MG63 (cell line): Measurements from ENCODE around the gene HS3ST3A1. TPM values are rescaled to one million over a fixed set of nuclear protein-coding genes. Genes with fewer than 3 reads are reported as not detected.
"Not testable (repeated sequence)": the region's sequence is repeated elsewhere in the genome, so short reads cannot be mapped to it uniquely, and the experiment has no call there.

Experiments
- DNase-seq: peaks from one replicate; pipeline ENCODE4 v3.0.0-alpha.2; 2020
- H3K27me3 ChIP-seq: fragments of 250-450 bp; sonication (Bioruptor Pico); 2 replicates; pipeline ENCODE4 v1.5.1; 2020; ENCODE audit warnings: mild to moderate bottlenecking, moderate library complexity
- H3K36me3 ChIP-seq: fragments of 250-450 bp; sonication (Bioruptor Pico); 2 replicates; pipeline ENCODE4 v1.5.1; 2020; ENCODE audit warnings: mild to moderate bottlenecking, moderate library complexity
- H3K4me3 ChIP-seq: fragments of 250-450 bp; sonication (Bioruptor Pico); 2 replicates; pipeline ENCODE4 v1.5.1; 2020; ENCODE audit warnings: mild to moderate bottlenecking, moderate library complexity
- H3K9me3 ChIP-seq: fragments of 250-450 bp; sonication (Bioruptor Pico); 2 replicates; pipeline ENCODE4 v1.5.1; 2020; ENCODE audit warnings: mild to moderate bottlenecking, moderate library complexity
- total RNA-seq: library from RNA; depleted of rRNA; stranded (reverse); fragments of >200 nt; shearing (Covaris generic); gene quantifications from 2 replicates; pipeline ENCODE4 v1.2.3, GENCODE V29; 2014; ENCODE audit warnings: low replicate concordance

The HS3ST3A1 gene
- total RNA-seq, 1 experiment from 2014 or later: 3.0 TPM

- Histone ChIP-seq H3K4me3 (no peak overlapping the region), H3K9me3 (no peaks in the 10 kb centered on the region), H3K36me3 (no peaks in the 10 kb centered on the region), H3K27me3 (no peaks in the 10 kb centered on the region)
- DNase-seq: no peak
These were observed 64.5 kb downstream of the HS3ST3A1 start for GRCh38 chr17:13537167-13537731.

DNA sequence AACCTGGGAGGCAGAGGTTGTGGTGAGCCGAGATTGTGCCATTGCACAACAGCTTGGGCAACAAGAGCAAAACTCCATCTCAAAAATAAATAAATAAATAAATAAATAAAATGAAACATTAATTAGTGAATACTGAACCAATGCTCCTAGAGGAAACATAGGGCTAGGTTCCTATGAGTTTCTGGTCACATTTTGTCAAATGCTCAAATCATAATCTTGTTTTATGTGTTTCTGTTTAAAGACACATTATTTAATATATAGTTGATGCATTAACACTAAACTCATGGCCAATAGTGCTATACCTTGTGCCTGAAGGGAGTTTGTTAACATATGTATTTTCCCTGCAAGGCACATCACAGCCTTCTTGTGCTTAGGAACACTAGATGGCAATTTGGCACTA is 66.8 kb downstream of the HS3ST3A1 start:
- Histone ChIP-seq H3K9me3 (no peaks in the 10 kb centered on the region), H3K4me3 (no peak overlapping the region), H3K36me3 (no peaks in the 10 kb centered on the region), H3K27me3 (no peaks in the 10 kb centered on the region)
- no peak for DNase-seq

DNA sequence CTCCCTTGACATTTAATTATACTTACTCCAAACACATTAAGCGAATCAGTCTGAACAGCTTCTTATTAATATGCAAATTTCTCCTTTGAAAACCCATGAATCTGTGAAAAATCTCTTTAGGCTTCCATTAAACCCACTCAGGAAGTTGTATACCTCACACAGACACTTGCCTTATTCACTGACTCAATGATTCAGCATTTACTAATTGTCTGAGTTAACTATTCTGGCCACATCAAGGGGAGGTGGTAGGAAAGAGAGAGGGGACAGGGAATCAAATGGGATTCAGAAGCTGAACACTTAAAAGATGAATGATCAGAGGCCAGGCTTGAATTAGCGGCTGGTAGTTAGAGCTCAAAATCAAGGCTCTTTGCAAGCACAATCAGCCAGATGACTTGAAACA is 70.0 kb downstream of the HS3ST3A1 start:
- DNase-seq: no peak
- no peaks in the 10 kb centered on the region for H3K9me3 ChIP-seq
- H3K36me3 ChIP-seq: no peaks in the 10 kb centered on the region
- H3K4me3 ChIP-seq: no peak overlapping the region
- no peaks in the 10 kb centered on the region for H3K27me3 ChIP-seq

GRCh38 chr17:13525876-13526275 is 75.9 kb downstream of the HS3ST3A1 start:
- no peak overlapping the region for H3K4me3 ChIP-seq
- no peak for DNase-seq
- H3K27me3 ChIP-seq: no peaks in the 10 kb centered on the region
- no peaks in the 10 kb centered on the region for H3K9me3 ChIP-seq
- H3K36me3 ChIP-seq: no peaks in the 10 kb centered on the region

DNA sequence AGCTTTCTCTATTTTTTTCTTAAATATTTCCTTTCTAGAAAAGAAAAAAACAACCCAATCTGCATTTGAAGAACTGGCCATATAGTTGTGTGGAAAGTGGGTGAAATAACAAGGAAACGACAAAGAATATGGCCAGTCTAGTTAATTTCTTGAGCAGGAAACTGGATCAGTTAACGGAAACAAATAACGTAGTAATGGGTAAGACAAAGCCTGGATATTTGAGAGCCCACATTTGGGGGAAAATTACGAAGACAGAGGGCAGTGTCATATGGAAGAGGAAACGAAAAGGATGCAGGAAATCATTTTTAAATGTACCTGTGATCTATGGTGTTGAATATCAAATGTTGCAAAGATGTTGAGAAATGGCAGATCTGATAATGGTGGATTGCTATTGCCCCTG is 78.6 kb downstream of the HS3ST3A1 start:
- H3K36me3 ChIP-seq: no peaks in the 10 kb centered on the region
- DNase-seq: no peak
- no peaks in the 10 kb centered on the region for H3K9me3 ChIP-seq
- H3K4me3 ChIP-seq: no peak overlapping the region
- H3K27me3 ChIP-seq: no peaks in the 10 kb centered on the region

DNA sequence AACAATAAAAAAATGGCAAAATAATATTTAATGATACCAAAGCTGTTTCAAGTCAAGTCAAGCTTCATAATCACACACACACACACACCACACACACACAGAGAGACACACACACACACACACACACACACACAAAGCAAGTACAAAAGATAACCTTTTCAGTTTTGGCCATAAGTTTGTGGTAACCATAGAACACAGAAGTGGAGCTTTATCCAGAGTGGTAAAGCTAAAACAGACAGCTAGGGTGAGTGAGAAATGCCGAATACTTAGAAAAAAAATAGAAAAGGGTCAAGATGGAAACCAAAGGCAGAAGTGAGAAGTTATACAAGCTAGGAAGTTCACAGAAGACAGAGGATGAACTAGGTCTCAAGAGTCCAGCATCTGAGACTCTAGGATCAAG is 79.0 kb downstream of the HS3ST3A1 start:
- no peaks in the 10 kb centered on the region for H3K36me3 ChIP-seq

DNA sequence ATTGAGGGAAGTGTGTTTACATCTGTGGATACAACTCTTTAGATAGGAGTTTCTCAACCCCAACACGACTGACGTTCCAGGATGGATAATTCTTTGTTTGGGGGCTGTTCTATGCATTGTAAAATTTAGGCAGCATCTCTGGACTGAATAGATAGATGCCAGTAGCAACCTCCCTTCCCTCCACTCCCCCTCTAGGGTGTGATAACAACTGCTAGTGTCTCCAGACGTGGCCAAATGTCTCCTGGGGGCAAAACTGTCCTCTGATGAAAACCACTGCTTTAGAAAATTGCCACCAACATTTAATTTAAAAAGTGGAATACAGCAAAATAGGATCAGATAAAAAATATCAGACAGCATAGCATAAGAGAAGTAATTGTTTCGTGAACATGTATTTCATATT is 79.9 kb downstream of the HS3ST3A1 start:
- Histone ChIP-seq H3K36me3 (no peaks in the 10 kb centered on the region), H3K4me3 (no peak overlapping the region), H3K27me3 (no peaks in the 10 kb centered on the region), H3K9me3 (no peaks in the 10 kb centered on the region)
- DNase-seq: no peak

More for the DNA sequence above, 79.0 kb downstream of the HS3ST3A1 start:
- no peaks in the 10 kb centered on the region for H3K9me3 ChIP-seq
- no peak for DNase-seq
- H3K27me3 ChIP-seq: no peaks in the 10 kb centered on the region
- H3K4me3 ChIP-seq: no peak overlapping the region

DNA sequence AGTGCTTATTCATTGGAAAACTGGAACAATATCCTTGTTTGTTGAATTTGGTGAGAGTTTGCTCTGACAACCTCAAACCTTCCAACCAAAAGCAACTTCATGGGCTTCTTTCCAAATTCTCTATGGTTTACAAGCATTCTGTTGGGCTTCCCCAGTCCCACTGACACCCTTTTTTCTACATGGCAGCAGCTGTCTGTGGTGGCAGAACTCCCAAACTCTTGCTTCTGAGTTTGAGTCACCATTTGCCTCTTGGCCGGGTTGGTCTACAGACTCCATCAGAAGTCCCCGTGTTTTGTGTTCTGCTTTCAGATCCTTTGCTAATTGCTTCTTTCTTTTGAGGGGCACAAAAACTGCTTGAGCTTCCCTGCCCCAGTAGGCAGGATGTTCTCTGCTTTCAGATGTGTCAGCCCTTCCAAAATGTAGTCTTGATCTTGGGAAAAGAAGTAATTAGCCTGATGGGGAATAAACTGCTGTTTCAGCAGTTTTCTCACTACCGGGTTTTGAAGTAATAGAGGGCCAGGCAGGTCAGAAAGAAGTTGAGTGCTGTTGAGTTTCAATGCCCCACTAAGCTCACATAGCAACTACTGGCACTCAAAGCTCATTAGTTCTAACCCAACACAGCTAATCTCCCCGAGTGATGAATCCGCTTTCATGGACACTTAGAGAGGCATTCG is 80.7 kb downstream of the HS3ST3A1 start:
- peak; percentile 72 for DNase-seq
- Histone ChIP-seq H3K27me3 (no peaks in the 10 kb centered on the region), H3K36me3 (no peaks in the 10 kb centered on the region), H3K4me3 (no peak overlapping the region), H3K9me3 (no peaks in the 10 kb centered on the region)

DNA sequence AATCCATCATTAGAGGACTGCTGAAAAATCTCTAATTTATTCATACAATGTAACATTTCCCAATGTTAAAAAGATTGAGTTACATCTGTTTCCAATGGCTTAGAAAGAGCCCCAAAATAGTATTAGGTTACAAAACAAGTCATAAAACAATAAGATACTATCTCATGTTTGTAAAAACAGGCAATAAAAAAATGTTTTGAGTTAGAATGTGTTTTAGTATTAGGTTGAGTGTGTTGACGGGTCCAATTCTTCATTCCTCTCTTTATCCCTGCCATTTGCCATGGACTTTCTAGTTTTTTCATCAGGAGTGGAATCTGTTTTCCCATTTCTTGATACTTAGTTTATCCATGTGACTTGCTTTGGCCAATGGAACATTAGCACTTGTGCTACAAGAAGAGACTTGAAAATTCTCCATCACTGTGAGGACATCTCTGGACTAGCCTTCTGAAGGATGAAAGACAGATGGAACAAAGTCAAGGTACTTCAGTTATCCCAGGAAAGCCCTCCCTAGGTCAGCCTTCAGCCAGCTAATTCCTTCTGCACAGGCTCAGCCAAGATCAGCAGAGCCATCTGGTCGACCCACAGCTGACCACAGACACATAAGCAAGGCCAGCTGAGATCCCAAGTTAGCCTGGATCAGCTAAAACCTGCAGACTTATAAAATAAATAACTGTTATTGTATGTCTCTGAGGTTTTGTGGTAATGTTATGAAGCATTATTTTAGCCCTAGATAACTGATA is 83.3 kb downstream of the HS3ST3A1 start:
- H3K9me3 ChIP-seq: no peaks in the 10 kb centered on the region
- no peak overlapping the region for H3K4me3 ChIP-seq
- DNase-seq: peak; percentile 8
- H3K36me3 ChIP-seq: no peaks in the 10 kb centered on the region
- no peaks in the 10 kb centered on the region for H3K27me3 ChIP-seq

DNA sequence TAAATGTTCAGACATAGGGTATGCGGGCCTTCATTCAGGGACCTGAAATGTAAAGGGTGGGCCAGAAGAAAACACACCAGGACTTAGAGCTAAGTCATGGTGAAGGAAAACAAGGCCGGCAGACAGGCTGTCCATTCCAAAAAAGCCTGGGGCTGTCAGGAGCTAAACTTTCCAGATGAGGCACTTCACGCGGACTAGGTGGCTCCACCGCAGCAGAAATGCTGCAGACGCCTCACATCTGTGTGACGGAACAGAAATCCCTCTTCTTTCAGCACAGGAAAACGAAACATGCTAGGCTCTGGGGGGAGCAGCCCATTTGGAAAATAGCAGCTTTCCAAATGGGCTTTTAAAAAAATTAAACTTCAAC is 88.7 kb downstream of the HS3ST3A1 start:
- Histone ChIP-seq H3K36me3 (no peaks in the 10 kb centered on the region), H3K9me3 (no peaks in the 10 kb centered on the region), H3K4me3 (no peak overlapping the region), H3K27me3 (no peaks in the 10 kb centered on the region)
- DNase-seq: peak; percentile 34

- Histone ChIP-seq H3K4me3 (no peak overlapping the region), H3K9me3 (no peaks in the 10 kb centered on the region), H3K27me3 (no peaks in the 10 kb centered on the region), H3K36me3 (no peaks in the 10 kb centered on the region)
- no peak for DNase-seq
These were observed 91.7 kb downstream of the HS3ST3A1 start for GRCh38 chr17:13510062-13510461.

DNA sequence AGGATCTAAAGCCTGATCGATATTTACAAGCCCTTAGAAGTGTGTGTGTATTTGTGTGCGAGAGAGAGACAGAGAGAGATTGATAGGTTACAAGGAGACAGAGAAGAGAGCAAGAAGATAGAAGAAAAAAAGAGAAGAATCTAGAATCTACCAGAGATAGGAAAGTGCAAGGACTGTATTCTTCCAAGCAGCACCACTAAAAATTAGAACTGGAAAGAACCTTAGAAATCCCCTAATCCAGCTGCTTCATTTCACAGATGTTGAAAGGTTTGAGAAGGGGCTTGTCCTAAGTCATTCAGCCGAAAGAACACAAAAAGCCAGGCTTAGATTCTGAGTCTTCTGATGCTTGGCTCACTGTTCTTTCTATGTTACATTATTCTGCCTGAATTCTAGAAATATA is 92.2 kb downstream of the HS3ST3A1 start:
- H3K27me3 ChIP-seq: no peaks in the 10 kb centered on the region
- no peaks in the 10 kb centered on the region for H3K9me3 ChIP-seq
- no peak overlapping the region for H3K4me3 ChIP-seq
- no peak for DNase-seq
- no peaks in the 10 kb centered on the region for H3K36me3 ChIP-seq

DNA sequence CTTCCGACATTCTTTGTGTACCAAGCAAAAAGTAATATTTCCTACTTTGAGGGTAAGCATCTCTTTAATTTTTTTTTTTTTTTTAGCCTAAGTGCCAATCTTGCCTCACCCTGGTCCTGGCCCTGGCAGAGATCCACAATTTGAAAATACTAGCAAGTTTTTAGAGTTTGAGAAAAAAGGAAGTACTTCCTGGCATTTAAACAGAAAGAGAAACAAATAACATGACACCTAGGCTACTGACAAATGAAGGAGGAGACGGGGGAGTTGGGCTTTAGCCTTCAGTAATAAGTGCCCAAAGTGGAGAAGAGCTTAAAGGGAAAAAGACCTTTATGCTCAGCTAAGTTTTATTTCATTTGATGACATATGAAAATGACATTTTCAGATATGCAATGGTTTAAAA is 92.8 kb downstream of the HS3ST3A1 start:
- no peaks in the 10 kb centered on the region for H3K27me3 ChIP-seq
- H3K9me3 ChIP-seq: no peaks in the 10 kb centered on the region
- DNase-seq: no peak
- no peak overlapping the region for H3K4me3 ChIP-seq
- no peaks in the 10 kb centered on the region for H3K36me3 ChIP-seq

DNA sequence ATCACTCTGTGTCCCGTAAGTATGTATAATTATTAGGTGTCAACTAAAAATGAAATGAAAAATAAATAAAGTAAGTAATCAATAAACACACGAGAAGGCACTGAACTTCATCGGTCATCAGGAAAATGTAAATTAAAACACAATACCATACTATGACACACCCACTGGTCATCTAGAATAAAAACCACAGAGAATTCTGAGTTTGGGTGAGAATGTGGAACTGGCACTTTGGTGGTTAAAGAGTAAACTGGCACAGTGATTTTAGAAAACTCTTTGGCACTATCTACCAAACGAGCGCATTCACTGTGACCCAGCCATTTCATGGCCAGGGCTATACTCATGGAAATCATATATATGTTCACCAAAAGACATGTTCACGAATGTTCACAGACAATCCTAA is 98.2 kb downstream of the HS3ST3A1 start:
- no peaks in the 10 kb centered on the region for H3K36me3 ChIP-seq
- no peak overlapping the region for H3K4me3 ChIP-seq
- no peaks in the 10 kb centered on the region for H3K9me3 ChIP-seq
- no peaks in the 10 kb centered on the region for H3K27me3 ChIP-seq
- DNase-seq: no peak

DNA sequence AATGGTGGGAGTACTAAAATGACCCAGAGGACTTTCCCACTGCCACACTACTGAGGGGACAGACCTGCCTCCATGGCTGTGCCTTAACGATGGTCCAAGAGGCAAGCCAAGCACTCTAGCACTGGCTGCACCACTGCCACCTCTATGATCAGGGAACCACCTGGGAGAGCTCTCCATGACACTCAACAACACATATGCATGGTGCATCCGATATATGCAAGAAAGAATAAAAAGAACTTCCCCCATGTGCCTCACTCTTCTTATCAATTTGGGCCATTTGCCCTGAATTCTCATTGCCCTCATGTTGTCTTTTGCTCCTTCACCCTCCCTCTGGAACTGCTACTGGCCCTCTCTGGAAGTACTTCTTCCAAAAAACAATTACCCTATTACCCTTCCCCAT is 99.5 kb downstream of the HS3ST3A1 start:
- no peaks in the 10 kb centered on the region for H3K36me3 ChIP-seq
- DNase-seq: no peak

DNA sequence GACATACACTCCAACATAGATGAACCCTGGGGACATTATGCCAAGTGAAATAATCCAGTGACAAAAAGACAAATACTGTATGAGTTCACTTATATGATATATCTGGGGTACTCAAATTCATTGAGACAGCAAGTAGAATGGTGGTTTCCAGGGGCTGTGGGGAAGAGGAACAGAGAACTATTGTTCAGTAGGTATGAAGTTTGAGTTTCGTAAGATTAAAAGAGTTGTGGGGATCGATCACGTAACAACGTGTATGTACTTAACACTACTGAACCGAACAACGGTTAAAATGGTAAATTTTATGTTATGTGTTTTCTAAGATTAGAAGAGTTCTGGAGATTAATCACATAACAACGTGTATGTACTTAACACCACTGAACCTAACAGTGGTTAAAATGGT is 100.8 kb downstream of the HS3ST3A1 start:
- DNase-seq: no peak
- Histone ChIP-seq H3K27me3 (no peaks in the 10 kb centered on the region), H3K36me3 (no peaks in the 10 kb centered on the region), H3K9me3 (no peaks in the 10 kb centered on the region), H3K4me3 (no peak overlapping the region)

More for the DNA sequence above, 99.5 kb downstream of the HS3ST3A1 start:
- Histone ChIP-seq H3K4me3 (no peak overlapping the region), H3K27me3 (no peaks in the 10 kb centered on the region), H3K9me3 (no peaks in the 10 kb centered on the region)

DNA sequence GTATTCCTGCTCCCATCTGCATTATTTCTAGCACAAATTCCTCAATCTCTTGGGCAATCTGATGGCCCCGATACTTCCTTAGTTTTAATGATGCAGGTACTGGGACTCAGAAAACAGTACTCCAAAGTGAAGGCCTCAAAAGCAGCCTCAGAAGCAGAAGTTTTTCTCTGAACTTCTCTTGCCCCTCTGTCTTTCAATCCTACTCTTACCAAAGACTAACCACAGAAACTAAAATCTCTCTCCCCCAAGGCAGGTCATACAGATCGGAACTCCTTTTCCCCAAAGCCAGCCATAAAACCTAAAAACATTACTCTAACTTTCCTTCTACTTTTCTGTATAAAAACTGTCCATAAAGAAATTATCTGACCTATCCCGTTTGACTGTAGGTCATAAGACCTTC is 103.5 kb downstream of the HS3ST3A1 start:
- Histone ChIP-seq H3K4me3 (no peak overlapping the region), H3K9me3 (no peaks in the 10 kb centered on the region), H3K27me3 (no peaks in the 10 kb centered on the region), H3K36me3 (no peaks in the 10 kb centered on the region)
- DNase-seq: no peak

- H3K36me3 ChIP-seq, H3K4me3 ChIP-seq, DNase-seq, H3K27me3 ChIP-seq, H3K9me3 ChIP-seq: not testable (repeated sequence)
These were observed 105.1 kb downstream of the HS3ST3A1 start for GRCh38 chr17:13496553-13497056.
